Endometrial microvascular endothelial cells (primary cell): Measurements from ENCODE around the gene SLC9A8. TPM values are rescaled to one million over a fixed set of nuclear protein-coding genes. Genes with fewer than 3 reads are reported as not detected.
"Not testable (repeated sequence)": the region's sequence is repeated elsewhere in the genome, so short reads cannot be mapped to it uniquely, and the experiment has no call there.

Experiments
- in situ Hi-C: cut with HindIII; loops from 2 replicates; pipeline ENCODE4 v1.10.0; 2017; ENCODE audit warnings: low sequenced_read_pairs, low pct_unique_long_range_greater_than_20kb; ENCODE audit errors: inconsistent ontology term
- total RNA-seq: library from RNA; depleted of rRNA; stranded (reverse); fragments of >200 nt; gene quantifications from one replicate; pipeline ENCODE4 v1.2.3, GENCODE V29; 2015; ENCODE audit errors: inconsistent ontology term

The SLC9A8 gene
- total RNA-seq, 1 donor from 2014 or later, result 4.7 TPM

- in situ Hi-C loops, result no loop called here
These were observed 73.1 kb downstream of the SLC9A8 start for GRCh38 chr20:49885558-49886332.

- in situ Hi-C loops, result no loop called here
These were observed 74.1 kb downstream of the SLC9A8 start for GRCh38 chr20:49886571-49887213.

GRCh38 chr20:49887251-49888211 lies 74.9 kb downstream of the SLC9A8 start:
- in situ Hi-C loops, result no loop called here

GRCh38 chr20:49888212-49889000 lies 75.8 kb downstream of the SLC9A8 start:
- in situ Hi-C loops, result no loop called here

- in situ Hi-C loops, result no loop called here
These were observed 76.6 kb downstream of the SLC9A8 start for GRCh38 chr20:49889001-49889934.

GRCh38 chr20:49889935-49890333 lies 77.3 kb downstream of the SLC9A8 start:
- in situ Hi-C loops, result no loop called here

GRCh38 chr20:49890471-49891361 lies 78.1 kb downstream of the SLC9A8 start:
- in situ Hi-C loops, result no loop called here

- in situ Hi-C loops, result no loop called here
These were observed 79.0 kb downstream of the SLC9A8 start for GRCh38 chr20:49891476-49892110.

GRCh38 chr20:49892260-49892659 lies 79.6 kb downstream of the SLC9A8 start:
- in situ Hi-C loops, result no loop called here

- in situ Hi-C loops, result no loop called here
These were observed 80.2 kb downstream of the SLC9A8 start for GRCh38 chr20:49892817-49893216.

- in situ Hi-C loops, result no loop called here
These were observed 80.8 kb downstream of the SLC9A8 start for GRCh38 chr20:49893242-49894072.

GRCh38 chr20:49894073-49894470 lies 81.4 kb downstream of the SLC9A8 start:
- in situ Hi-C loops, result no loop called here

GRCh38 chr20:49895474-49896093 lies 83.0 kb downstream of the SLC9A8 start:
- in situ Hi-C loops, result not testable (repeated sequence)

- in situ Hi-C loops, result no loop called here
These were observed 83.6 kb downstream of the SLC9A8 start for GRCh38 chr20:49896204-49896603.
